WTC11 (cell line): ENCODE measurements around the gene CCM2. TPM values are rescaled to one million over a fixed set of nuclear protein-coding genes. Genes with fewer than 3 reads are reported as not detected.

ENCODE experiments used
- ATAC-seq: fragments of 200-7000 bp; cut with Tn5 transposase; 2 replicates; pipeline ENCODE4 v1.10.0; 2021; ENCODE audit warnings: mild to moderate bottlenecking, moderate library complexity
- CTCF ChIA-PET: fragments of 300-600 bp; sonication (Branson Sonifier 250); formaldehyde crosslinking; loops from one replicate; lab custom pipeline; 2021; ENCODE audit warnings: antibody characterized with exemption; lab: Charles Lee
- POLR2A ChIA-PET: fragments of 350-600 bp; sonication (Branson Sonifier 250); formaldehyde crosslinking; loops from one replicate; lab custom pipeline; 2021; ENCODE audit warnings: antibody characterized with exemption; lab: Charles Lee
- DNase-seq: peaks from one replicate; pipeline ENCODE4 v3.0.0; 2021; ENCODE audit warnings: low spot score
- H3K27ac Mint-ChIP-seq: 2 replicates; pipeline ENCODE4 v1.8.0; 2021; ENCODE audit warnings: mixed read lengths
- H3K27me3 Mint-ChIP-seq: 2 replicates; pipeline ENCODE4 v1.8.0; 2021; ENCODE audit warnings: low read depth, mild to moderate bottlenecking, moderate library complexity, mixed read lengths
- H3K36me3 Mint-ChIP-seq: 2 replicates; pipeline ENCODE4 v1.8.0; 2021; ENCODE audit warnings: mixed read lengths
- H3K4me1 Mint-ChIP-seq: 2 replicates; pipeline ENCODE4 v1.8.0; 2022; ENCODE audit warnings: mixed read lengths
- H3K4me3 Mint-ChIP-seq: 2 replicates; pipeline ENCODE4 v1.8.0; 2021; ENCODE audit warnings: mild to moderate bottlenecking, moderate library complexity, mixed read lengths
- H3K9me3 Mint-ChIP-seq: 2 replicates; pipeline ENCODE4 v1.8.0; 2021; ENCODE audit warnings: mixed read lengths
- CREB1 ChIP-seq: sonication (generic); formaldehyde crosslinking; IDR thresholded peaks from 2 replicates; pipeline ENCODE4 v1.8.0; 2023; ENCODE audit warnings: mild to moderate bottlenecking, missing genetic modification reagents
- CREM ChIP-seq: sonication (generic); formaldehyde crosslinking; IDR thresholded peaks from 2 replicates; pipeline ENCODE4 v1.8.1; 2022; ENCODE audit warnings: mild to moderate bottlenecking, missing genetic modification reagents, moderate library complexity
- FOXP1 ChIP-seq: sonication (generic); formaldehyde crosslinking; IDR thresholded peaks from 2 replicates; pipeline ENCODE4 v1.8.0; 2022; ENCODE audit warnings: missing genetic modification reagents, mild to moderate bottlenecking, moderate library complexity, borderline replicate concordance
- GRHL2 ChIP-seq: fragments of 250-450 bp; sonication (Bioruptor Pico); IDR thresholded peaks from 2 replicates; pipeline ENCODE4 v1.8.0; 2022; ENCODE audit warnings: mild to moderate bottlenecking, moderate library complexity; ENCODE audit not compliant: insufficient replicate concordance, severe bottlenecking
- MYBL2 ChIP-seq: sonication (generic); formaldehyde crosslinking; IDR thresholded peaks from 2 replicates; pipeline ENCODE4 v1.8.1; 2023; ENCODE audit warnings: mild to moderate bottlenecking, moderate library complexity, missing genetic modification reagents
- PRRX2 ChIP-seq: fragments of 250-450 bp; sonication (Bioruptor Pico); IDR thresholded peaks from 2 replicates; pipeline ENCODE4 v1.8.0; 2021; ENCODE audit warnings: mild to moderate bottlenecking
- TP53 ChIP-seq: sonication (generic); formaldehyde crosslinking; IDR thresholded peaks from 2 replicates; pipeline ENCODE4 v1.8.1; 2023; ENCODE audit warnings: mild to moderate bottlenecking, missing genetic modification reagents
- ZBTB21 ChIP-seq: sonication (generic); formaldehyde crosslinking; IDR thresholded peaks from 2 replicates; pipeline ENCODE4 v1.8.1; 2023; ENCODE audit warnings: mild to moderate bottlenecking, missing genetic modification reagents, borderline replicate concordance
- ZNF121 ChIP-seq: sonication (generic); formaldehyde crosslinking; IDR thresholded peaks from 2 replicates; pipeline ENCODE4 v1.8.0; 2023; ENCODE audit warnings: missing genetic modification reagents
- ZNF219 ChIP-seq: sonication (generic); formaldehyde crosslinking; IDR thresholded peaks from 2 replicates; pipeline ENCODE4 v1.8.0; 2023; ENCODE audit warnings: missing genetic modification reagents, mild to moderate bottlenecking, borderline replicate concordance
- ZNF317 ChIP-seq: sonication (generic); formaldehyde crosslinking; IDR thresholded peaks from 2 replicates; pipeline ENCODE4 v1.8.1; 2023; ENCODE audit warnings: low read depth, mild to moderate bottlenecking, moderate library complexity, missing genetic modification reagents, borderline replicate concordance
- ZNF416 ChIP-seq: fragments of 250-450 bp; sonication (Bioruptor Pico); IDR thresholded peaks from 2 replicates; pipeline ENCODE4 v1.9.0; 2021; ENCODE audit warnings: mild to moderate bottlenecking, inconsistent platforms
- total RNA-seq: library from RNA; stranded (reverse); gene quantifications from 3 replicates; pipeline ENCODE4 v1.2.3, GENCODE V29; 2021
- TF ChIP-seq, protein P1 (sequence below): sonication (generic); formaldehyde crosslinking; IDR thresholded peaks from 2 replicates; pipeline ENCODE4 v1.8.0; 2022; ENCODE audit warnings: mild to moderate bottlenecking, missing genetic modification reagents
- TF ChIP-seq, protein P2 (sequence below): fragments of 250-450 bp; sonication (Bioruptor Pico); IDR thresholded peaks from 2 replicates; pipeline ENCODE4 v1.9.0; 2021; ENCODE audit warnings: moderate library complexity, mild to moderate bottlenecking, inconsistent platforms, borderline replicate concordance
- TF ChIP-seq, protein P3 (sequence below): sonication (generic); formaldehyde crosslinking; IDR thresholded peaks from 2 replicates; pipeline ENCODE4 v1.8.1; 2023; ENCODE audit warnings: mild to moderate bottlenecking, moderate library complexity, missing genetic modification reagents
- TF ChIP-seq, protein P4 (sequence below): fragments of 250-450 bp; sonication (Bioruptor Pico); conservative IDR thresholded peaks from 2 replicates; pipeline ENCODE4 v1.9.0; 2021; ENCODE audit warnings: mild to moderate bottlenecking
- TF ChIP-seq, protein P5 (sequence below): sonication (generic); formaldehyde crosslinking; IDR thresholded peaks from 2 replicates; pipeline ENCODE4 v1.8.1; 2023; ENCODE audit warnings: mild to moderate bottlenecking, missing genetic modification reagents

CCM2 gene
- total RNA-seq, 1 experiment from 2014 or later, result 32.7 TPM

DNA sequence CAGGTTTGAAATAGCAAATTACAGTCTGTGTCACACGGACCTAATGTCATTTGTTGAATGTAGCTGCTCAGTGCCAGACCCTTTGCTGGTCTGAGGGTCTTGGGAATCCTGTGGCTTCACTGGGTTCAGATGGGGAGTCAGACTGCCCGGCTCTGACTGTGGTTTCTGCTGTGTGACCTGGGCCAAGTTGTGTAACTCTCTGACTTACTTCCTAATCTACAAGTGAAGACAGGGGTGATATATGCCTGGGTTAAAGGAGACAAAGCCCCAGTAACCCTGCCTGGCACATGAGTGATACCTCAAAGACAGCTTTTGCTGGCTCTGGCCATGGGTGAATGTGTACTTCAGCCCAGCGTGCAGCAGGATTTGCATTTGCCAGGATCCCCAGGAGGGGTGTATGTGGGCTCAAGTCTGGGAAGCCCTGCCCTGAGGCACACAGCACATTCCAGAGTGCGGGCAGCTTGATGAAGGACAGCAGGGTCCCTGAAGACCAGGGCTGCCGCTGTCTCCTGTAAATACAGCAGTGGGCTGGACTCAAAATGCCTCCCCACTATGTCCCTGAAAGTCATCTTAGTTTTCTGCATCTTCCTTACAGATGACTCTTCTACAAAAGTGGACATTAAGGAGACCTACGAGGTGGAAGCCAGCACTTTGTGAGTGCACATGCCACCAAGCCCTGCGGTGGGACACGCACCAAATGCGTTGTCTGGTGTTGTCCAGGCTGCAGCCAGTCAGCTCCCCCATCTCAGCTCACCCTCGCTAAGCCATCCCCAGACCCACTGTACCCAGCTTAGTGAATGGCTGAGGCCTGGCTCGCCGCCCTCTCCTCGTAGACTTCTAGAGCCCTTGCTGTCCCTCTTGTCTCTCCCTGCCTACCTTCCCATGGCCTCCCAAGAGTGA lies 72.4 kb downstream of the CCM2 start:
- ChIA-PET CTCF (interaction anchor here (0.6 to 5.1 kb wide), 5 partner anchors 64 to 191 kb away, joined by 4 to 35 read pairs (median 4); no protein-coding TSS in a partner anchor), POLR2A (no interaction called here)
- peak overlapping the region; percentile 74; the same call in 1 of the 2 replicates for H3K27ac Mint-ChIP-seq
- H3K4me3 Mint-ChIP-seq, result no peak overlapping the region
- no peak for DNase-seq
- no peaks in the 10 kb centered on the region for H3K9me3 Mint-ChIP-seq
- TF ChIP-seq, protein P1, sequence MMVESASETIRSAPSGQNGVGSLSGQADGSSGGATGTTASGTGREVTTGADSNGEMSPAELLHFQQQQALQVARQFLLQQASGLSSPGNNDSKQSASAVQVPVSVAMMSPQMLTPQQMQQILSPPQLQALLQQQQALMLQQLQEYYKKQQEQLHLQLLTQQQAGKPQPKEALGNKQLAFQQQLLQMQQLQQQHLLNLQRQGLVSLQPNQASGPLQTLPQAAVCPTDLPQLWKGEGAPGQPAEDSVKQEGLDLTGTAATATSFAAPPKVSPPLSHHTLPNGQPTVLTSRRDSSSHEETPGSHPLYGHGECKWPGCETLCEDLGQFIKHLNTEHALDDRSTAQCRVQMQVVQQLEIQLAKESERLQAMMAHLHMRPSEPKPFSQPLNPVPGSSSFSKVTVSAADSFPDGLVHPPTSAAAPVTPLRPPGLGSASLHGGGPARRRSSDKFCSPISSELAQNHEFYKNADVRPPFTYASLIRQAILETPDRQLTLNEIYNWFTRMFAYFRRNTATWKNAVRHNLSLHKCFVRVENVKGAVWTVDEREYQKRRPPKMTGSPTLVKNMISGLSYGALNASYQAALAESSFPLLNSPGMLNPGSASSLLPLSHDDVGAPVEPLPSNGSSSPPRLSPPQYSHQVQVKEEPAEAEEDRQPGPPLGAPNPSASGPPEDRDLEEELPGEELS (CRISPR knock-in tag), result no peak
- TF ChIP-seq ZNF416 (CRISPR knock-in tag) (no peak), PRRX2 (CRISPR knock-in tag) (no peak)
- no peak for ATAC-seq
- peaks cover 12% of the 10 kb centered on the region for H3K36me3 Mint-ChIP-seq
- no peaks in the 10 kb centered on the region for H3K27me3 Mint-ChIP-seq
- no peaks in the 10 kb centered on the region for H3K4me1 Mint-ChIP-seq

DNA sequence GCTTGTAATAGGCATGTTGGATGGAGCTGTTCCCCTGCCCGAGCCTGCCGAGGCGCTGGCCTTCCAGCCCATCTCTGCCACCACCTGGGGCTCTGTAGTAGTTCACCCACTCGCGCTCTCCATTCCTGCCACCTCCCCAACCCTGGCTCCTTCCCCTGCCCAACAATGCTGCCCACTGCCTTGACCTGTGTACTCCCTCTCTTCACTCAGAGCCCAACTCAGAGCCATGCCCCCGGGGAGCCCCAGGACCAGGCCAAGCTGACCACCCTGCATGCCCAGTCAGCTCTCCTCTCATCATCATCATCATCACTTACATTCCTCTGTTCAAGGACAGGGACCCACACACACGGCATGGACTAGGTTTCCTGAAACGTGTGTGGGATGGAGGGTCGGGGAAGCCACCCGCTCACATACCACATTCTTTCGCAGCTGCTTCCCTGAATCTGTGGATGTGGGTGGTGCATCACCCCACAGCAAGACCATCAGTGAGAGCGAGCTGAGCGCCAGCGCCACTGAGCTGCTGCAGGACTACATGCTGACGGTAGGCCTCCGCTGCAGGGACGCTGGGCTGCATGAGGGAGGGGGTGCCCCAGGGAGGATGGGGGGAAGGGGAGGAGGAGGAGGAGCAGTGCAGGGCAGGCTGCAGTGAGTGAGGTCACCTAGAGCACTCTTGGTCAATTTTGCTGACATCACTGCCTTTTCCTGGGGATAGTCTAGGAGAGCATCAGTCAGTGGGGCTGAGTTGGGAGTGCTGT lies 73.2 kb downstream of the CCM2 start:
- no peaks in the 10 kb centered on the region for H3K4me1 Mint-ChIP-seq
- TF ChIP-seq, protein P2, sequence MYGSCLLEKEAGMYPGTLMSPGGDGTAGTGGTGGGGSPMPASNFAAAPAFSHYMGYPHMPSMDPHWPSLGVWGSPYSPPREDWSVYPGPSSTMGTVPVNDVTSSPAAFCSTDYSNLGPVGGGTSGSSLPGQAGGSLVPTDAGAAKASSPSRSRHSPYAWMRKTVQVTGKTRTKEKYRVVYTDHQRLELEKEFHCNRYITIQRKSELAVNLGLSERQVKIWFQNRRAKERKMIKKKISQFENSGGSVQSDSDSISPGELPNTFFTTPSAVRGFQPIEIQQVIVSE, result no peak
- TF ChIP-seq ZBTB21 (CRISPR knock-in tag) (no peak), CREM (CRISPR knock-in tag) (no peak), ZNF121 (no peak), MYBL2 (CRISPR knock-in tag) (no peak), GRHL2 (CRISPR knock-in tag) (no peak), ZNF317 (CRISPR knock-in tag) (no peak), CREB1 (CRISPR knock-in tag) (no peak), TP53 (CRISPR knock-in tag) (no peak), FOXP1 (CRISPR knock-in tag) (no peak), ZNF219 (CRISPR knock-in tag) (no peak)
- TF ChIP-seq, protein P3, sequence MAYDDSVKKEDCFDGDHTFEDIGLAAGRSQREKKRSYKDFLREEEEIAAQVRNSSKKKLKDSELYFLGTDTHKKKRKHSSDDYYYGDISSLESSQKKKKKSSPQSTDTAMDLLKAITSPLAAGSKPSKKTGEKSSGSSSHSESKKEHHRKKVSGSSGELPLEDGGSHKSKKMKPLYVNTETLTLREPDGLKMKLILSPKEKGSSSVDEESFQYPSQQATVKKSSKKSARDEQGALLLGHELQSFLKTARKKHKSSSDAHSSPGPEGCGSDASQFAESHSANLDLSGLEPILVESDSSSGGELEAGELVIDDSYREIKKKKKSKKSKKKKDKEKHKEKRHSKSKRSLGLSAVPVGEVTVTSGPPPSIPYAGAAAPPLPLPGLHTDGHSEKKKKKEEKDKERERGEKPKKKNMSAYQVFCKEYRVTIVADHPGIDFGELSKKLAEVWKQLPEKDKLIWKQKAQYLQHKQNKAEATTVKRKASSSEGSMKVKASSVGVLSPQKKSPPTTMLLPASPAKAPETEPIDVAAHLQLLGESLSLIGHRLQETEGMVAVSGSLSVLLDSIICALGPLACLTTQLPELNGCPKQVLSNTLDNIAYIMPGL (CRISPR knock-in tag), result no peak
- TF ChIP-seq, protein P4, sequence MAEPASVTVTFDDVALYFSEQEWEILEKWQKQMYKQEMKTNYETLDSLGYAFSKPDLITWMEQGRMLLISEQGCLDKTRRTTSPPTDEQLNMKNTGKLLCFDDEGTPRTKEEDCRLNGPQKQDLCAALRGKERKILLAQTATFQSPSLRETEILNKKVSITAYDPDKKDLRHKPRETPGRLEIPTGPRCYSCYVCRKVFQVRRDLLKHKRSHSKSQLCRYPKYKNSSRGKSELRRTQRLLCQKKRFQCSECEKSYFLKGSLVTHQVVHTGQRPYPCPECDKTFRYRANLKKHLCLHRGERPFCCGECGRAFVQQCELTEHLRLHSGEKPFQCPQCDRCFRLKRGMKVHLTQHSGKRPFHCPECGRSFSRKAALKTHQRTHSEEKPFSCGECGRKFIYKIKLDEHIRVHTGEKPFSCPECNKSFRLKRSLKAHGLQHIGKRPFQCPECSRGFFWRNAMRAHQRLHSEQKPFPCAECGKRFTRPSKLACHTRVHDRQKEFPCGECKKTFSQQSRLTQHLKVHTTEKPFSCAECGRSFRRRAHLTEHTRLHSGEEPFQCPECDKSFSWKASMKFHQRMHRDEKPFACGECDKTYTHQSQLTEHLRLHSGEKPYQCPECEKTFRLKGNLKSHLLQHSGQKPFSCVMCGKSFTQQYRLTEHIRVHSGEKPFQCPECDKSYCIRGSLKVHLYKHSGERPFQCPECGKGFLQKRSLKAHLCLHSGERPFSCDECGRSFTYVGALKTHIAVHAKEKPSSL (CRISPR knock-in tag), result no peak
- TF ChIP-seq, protein P5, sequence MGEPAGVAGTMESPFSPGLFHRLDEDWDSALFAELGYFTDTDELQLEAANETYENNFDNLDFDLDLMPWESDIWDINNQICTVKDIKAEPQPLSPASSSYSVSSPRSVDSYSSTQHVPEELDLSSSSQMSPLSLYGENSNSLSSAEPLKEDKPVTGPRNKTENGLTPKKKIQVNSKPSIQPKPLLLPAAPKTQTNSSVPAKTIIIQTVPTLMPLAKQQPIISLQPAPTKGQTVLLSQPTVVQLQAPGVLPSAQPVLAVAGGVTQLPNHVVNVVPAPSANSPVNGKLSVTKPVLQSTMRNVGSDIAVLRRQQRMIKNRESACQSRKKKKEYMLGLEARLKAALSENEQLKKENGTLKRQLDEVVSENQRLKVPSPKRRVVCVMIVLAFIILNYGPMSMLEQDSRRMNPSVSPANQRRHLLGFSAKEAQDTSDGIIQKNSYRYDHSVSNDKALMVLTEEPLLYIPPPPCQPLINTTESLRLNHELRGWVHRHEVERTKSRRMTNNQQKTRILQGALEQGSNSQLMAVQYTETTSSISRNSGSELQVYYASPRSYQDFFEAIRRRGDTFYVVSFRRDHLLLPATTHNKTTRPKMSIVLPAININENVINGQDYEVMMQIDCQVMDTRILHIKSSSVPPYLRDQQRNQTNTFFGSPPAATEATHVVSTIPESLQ, result no peak
- no peaks in the 10 kb centered on the region for H3K27me3 Mint-ChIP-seq
- H3K4me3 Mint-ChIP-seq, result no peak overlapping the region
- ATAC-seq (peak; percentile 38), DNase-seq (no peak)
- H3K36me3 Mint-ChIP-seq, result peaks cover 12% of the 10 kb centered on the region
- POLR2A ChIA-PET, result no interaction called here
- H3K9me3 Mint-ChIP-seq, result no peaks in the 10 kb centered on the region
- CTCF ChIA-PET, result interaction anchor here (0.6 to 5.1 kb wide), 4 partner anchors 63 to 191 kb away, joined by 4 to 35 read pairs (median 6); no protein-coding TSS in a partner anchor
- H3K27ac Mint-ChIP-seq, result peak overlapping the region; percentile 74; the same call in 1 of the 2 replicates
